Motor neuron (in vitro differentiated cells): ENCODE data around the gene GRIK3. TPM values are rescaled to one million over a fixed set of nuclear protein-coding genes. Genes with fewer than 3 reads are reported as not detected.
A peak's percentile ranks its signal among the peaks of the same experiment; 100 is the strongest.

Experiments
- ATAC-seq, 8 experiments: fragments of 200-7000 bp; cut with Tn5 transposase; replicated peaks in 6 of 8; 2 replicates each; pipeline ENCODE4 v1.8.0; 2021; ENCODE audit warnings: mild to moderate bottlenecking in 8 of 8, moderate library complexity in 8 of 8
- H3K27ac ChIP-seq, 2 donors: fragments of 250-450 bp; sonication (Bioruptor Pico); 2 replicates each; pipeline ENCODE4 v1.9.0; 2021; ENCODE audit warnings: antibody characterized with exemption in 2 of 2, mild to moderate bottlenecking in 2 of 2, moderate library complexity in 1 of 2
- H3K4me1 ChIP-seq, 2 donors: fragments of 250-450 bp; sonication (Bioruptor Pico); replicated peaks in 1 of 2; 2 replicates each; pipeline ENCODE4 v1.6.1; 2021; ENCODE audit warnings: antibody characterized with exemption in 2 of 2, mild to moderate bottlenecking in 2 of 2, moderate library complexity in 1 of 2
- H3K4me3 ChIP-seq, 5 donors: fragments of 250-450 bp; sonication (Bioruptor Pico); 2 replicates each; pipeline ENCODE4 v1.9.0; 2021; ENCODE audit warnings: antibody characterized with exemption in 5 of 5, mild to moderate bottlenecking in 5 of 5, moderate library complexity in 4 of 5
- WGBS, 10 experiments: fragments of 450-650 bp; shearing (Covaris generic); methylation state at CpG; one replicate each; pipeline ENCODE4 v1.0.0; 2022; 5-methylcytosine and 5-hydroxymethylcytosine counted together
- in situ Hi-C, 9 experiments: fragments of 400-800 bp; cut with MboI; loops; one replicate each; pipeline ENCODE4 v1.15.0; 2021; ENCODE audit warnings: low sequenced_read_pairs in 9 of 9, low pct_unique_long_range_greater_than_20kb in 2 of 9; ENCODE audit not compliant: unreplicated experiment in 9 of 9
- total RNA-seq, 8 experiments: library from RNA; unstranded; fragments of 300-600 nt; gene quantifications; 2 replicates each; pipeline versions ENCODE4 v1.2.3 to v1.2.4, GENCODE V29; 2022

Gene GRIK3
- total RNA-seq, 8 experiments from 2014 or later: 0.73 to 21.1 (median 11.9) TPM

- H3K4me1 ChIP-seq: peaks cover 13 to 16% of the 10 kb centered on the region in 2 donors
- in situ Hi-C loops: no loop called here
- 0 to 96% (median 80%) methylated on average over 1 to 7 of the region's 8 CpGs; no CpG with 5 or more reads in 2 of the 10 experiments for WGBS, 10 experiments
Measured at GRCh38 chr1:36884029-36884701, 150.2 kb downstream of the GRIK3 start.

DNA sequence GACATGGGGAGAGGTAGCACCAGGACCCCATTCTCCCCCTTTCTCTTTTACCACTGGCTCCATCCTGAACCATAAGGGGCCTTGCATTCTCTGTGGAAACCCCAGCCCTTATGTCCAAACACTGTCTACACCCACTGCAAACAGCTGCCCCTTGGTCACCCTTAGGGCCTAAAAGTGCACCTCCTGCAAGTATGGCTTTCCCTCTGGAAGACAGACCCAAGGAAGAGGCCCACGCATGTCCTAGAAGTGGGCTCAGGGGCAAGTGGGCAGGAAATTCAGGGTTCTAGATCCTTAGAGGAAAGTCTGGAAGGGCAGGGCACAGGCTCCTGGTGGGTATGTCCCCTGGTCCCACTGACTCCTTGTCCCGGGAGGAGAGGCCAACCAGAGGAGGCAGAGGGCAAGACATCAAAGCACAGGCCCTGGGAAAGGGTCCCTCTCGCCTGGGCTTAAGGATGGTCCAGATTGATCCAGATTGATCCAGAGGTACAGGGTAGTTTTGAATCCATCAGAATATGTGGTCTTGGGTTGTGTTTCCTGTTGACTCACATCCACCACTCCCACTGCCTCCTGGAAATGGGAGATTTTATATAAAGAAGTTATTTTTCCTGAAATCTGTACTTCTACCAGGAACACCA lies 150.9 kb downstream of the GRIK3 start:
- in situ Hi-C loops: no loop called here
- no peak overlapping the region for H3K4me3 ChIP-seq

More at GRCh38 chr1:36884029-36884701, 150.2 kb downstream of the GRIK3 start:
- H3K4me3 ChIP-seq: no peak overlapping the region
- no peak overlapping the region for H3K27ac ChIP-seq
- ATAC-seq: no peak

GRCh38 chr1:36882536-36883285 lies 151.6 kb downstream of the GRIK3 start:
- Histone ChIP-seq H3K4me3 (no peak overlapping the region), H3K4me1 (peaks cover 21 to 27% of the 10 kb centered on the region in 2 donors), H3K27ac (no peak overlapping the region)
- no peak for ATAC-seq
- in situ Hi-C loops: no loop called here
- WGBS, 10 experiments: 0 to 98% (median 83%) methylated on average over 2 to 11 of the region's 11 CpGs; no CpG with 5 or more reads in 2 of the 10 experiments

More for the DNA sequence above, 150.9 kb downstream of the GRIK3 start:
- ATAC-seq: no peak
- Histone ChIP-seq H3K4me1 (peaks cover 16 to 19% of the 10 kb centered on the region in 2 donors), H3K27ac (no peak overlapping the region)
- WGBS, 10 experiments: 20 to 100% (median 84%) methylated on average over 1 to 3 of the region's 3 CpGs; no CpG with 5 or more reads in 3 of the 10 experiments

DNA sequence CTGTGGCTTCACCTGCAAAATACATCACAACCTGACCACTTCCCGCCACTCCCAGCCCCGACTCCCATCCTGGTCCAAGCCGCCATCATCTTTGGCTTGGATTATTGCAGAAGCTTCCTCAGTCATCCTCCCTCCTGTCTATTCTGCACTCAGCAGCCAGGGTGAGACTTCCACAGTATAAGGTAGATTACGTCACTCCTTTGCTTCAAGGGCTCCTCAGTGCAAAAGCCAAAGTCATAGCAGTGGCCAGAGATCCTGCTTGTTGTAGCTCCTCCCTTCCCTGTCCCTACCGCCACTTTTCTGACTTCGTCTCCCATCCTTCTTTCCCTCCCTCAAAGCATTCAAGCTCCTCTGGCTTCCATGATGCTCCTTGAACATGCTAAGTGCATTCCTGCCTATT lies 152.8 kb downstream of the GRIK3 start:
- ATAC-seq: no peak
- in situ Hi-C loops: no loop called here
- WGBS, 10 experiments: 20 to 100% (median 87%) methylated on average over 1 to 6 of the region's 6 CpGs; no CpG with 5 or more reads in 2 of the 10 experiments
- Histone ChIP-seq H3K4me3 (no peak overlapping the region), H3K27ac (no peak overlapping the region), H3K4me1 (peaks cover 26 to 29% of the 10 kb centered on the region in 2 donors)

DNA sequence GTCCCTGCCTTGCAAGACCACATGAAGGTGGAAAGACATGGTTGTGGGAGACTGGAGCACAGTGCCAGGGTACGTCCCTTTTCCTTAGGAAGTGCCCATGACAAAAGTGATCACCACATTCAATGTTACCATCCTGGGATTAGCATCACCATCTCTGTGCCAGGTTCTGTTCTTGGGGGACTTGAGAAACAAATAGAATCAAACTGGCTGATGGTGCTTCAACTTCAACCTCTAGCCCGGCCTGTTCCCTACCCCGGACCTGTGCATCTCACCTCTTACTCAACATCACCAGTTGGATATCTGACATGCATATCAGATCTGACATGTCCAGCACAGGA lies 153.3 kb downstream of the GRIK3 start:
- ATAC-seq: no peak
- Histone ChIP-seq H3K4me1 (peaks cover 21 to 25% of the 10 kb centered on the region in 2 donors), H3K4me3 (no peak overlapping the region), H3K27ac (no peak overlapping the region)
- 0 to 100% (median 83%) methylated on average over 1 to 3 of the region's 3 CpGs; no CpG with 5 or more reads in 3 of the 10 experiments for whole genome bisulfite sequencing, 10 experiments
- in situ Hi-C loops: no loop called here

DNA sequence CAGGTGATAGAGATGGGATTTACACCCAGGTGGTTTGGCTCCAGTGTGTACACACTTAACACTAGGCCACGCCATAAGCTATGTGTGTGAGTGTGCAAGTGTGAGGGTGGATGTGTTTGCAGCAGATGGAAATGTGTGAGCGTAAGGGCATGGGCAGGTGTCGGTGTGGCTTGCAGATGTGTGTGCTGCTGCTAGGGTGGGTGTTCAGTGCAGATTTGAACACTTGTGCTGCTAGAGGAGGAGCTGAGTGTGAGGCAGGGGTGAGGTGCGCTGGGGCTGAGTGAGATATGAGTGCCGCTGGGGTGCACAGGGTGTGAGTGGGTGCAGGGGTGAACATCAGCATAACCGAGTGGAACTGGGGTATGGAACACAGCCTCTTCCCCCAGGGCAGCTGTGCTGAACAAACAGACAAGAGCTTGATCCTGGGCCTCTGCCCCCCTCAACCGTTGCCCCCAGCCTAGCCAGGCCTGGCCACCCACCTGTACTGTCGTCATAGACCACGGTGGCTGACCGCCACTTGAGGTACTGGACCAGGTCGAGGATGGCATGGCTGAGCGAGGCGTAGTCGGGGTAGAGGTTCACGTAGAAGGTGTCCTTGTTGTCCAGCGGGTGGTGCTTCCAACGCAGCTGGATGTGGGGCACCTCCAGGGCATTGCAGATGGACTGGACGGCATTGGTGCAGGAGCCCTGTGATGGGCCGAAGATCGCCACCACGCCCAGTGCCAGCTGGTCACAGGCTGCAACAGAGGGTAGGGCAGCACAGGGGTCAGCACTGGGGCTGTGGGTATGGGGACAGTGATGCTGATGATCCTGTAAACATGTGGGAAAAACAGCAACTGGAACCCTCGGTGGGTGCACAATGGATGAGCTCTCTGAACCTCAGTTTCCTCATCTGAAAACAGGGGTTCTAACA lies 153.9 kb downstream of the GRIK3 start:
- in situ Hi-C loops: no loop called here
- Histone ChIP-seq H3K27ac (no peak overlapping the region), H3K4me1 (peaks cover 15 to 19% of the 10 kb centered on the region in 2 donors), H3K4me3 (no peak overlapping the region)
- no peak for ATAC-seq
- 85 to 95% (median 93%) methylated on average over 2 to 17 of the region's 22 CpGs; no CpG with 5 or more reads in 6 of the 10 experiments for WGBS, 10 experiments

GRCh38 chr1:36879613-36880012 lies 154.7 kb downstream of the GRIK3 start:
- WGBS, 10 experiments: 78 to 95% (median 88%) methylated on average over 3 to 5 of the region's 6 CpGs; no CpG with 5 or more reads in 6 of the 10 experiments
- in situ Hi-C loops: no loop called here
- Histone ChIP-seq H3K4me3 (no peak overlapping the region), H3K27ac (no peak overlapping the region), H3K4me1 (peaks cover 21 to 25% of the 10 kb centered on the region in 2 donors)
- no peak for ATAC-seq

DNA sequence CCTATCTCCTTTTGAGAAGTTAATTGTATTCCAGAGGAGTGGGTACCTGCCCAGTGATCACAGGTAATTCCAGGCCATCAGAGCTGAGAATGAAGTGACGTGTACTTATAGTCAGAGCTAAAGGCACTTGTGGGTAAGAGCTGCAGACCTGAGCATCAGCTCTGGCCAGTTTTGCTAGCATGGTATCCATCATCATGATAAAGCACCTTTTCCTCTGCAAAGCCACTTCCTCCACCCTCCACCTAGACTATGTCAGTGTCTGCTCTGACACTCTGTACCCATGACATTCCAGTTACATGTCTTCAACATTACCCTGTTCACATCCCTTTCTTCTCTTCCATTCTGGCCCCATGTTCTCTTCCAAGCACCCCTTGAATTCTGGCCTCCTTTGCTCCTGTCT lies 157.3 kb downstream of the GRIK3 start:
- WGBS, 10 experiments: 0 to 100% (median 60%) methylated on average over 1 of the region's 1 CpG; no CpG with 5 or more reads in 1 of the 10 experiments
- Histone ChIP-seq H3K27ac (no peak overlapping the region), H3K4me1 (peaks cover 27 to 35% of the 10 kb centered on the region in 2 donors), H3K4me3 (no peak overlapping the region)
- no peak for ATAC-seq
- in situ Hi-C loops: no loop called here

DNA sequence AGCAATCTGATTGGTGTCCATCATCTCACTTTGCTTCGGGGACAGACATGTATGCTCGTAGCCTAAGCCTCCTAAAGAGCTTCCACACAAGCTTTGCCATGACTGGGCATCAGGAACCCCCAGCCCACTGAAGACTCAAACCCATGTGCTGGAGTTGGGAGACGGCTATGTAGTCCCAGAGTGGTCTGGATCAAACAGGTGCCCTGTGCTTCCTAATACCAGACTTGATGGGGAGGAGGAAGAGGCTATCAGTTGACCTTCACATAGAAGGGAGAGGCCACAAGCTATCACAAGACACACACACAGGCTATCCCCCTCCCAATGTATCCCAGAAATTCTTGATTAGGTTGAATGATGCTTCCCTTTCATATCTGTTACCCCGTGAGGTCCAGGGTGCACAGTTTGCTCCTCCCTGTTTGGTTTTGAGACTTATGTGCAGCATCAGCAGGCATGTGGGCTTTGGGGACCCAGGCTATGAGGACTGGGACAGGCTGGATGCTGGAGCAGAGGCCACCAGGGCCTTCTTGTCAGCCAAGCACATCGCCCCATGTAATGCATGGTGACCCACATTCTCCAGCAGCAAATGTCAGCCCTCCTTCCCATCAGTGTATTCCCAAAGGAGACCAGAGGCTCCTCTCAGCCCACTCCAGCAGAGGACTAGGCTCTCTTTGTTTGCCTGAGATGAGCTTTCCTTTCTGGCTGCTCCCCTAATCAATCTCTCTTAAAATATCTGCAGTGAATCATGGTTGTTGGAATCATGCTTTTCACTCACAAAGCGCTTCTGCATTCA lies 159.8 kb downstream of the GRIK3 start:
- WGBS, 10 experiments: 0 to 83% (median 80%) methylated on average over 1 to 6 of the region's 6 CpGs; no CpG with 5 or more reads in 2 of the 10 experiments
- peaks cover 45 to 48% of the 10 kb centered on the region in 2 donors for H3K4me1 ChIP-seq
- in situ Hi-C loops: no loop called here
- ATAC-seq: peak in 5 of 8 experiments; percentile 39 to 68 (median 61)
- H3K27ac ChIP-seq: peak overlapping the region; percentile 2 to 54
- H3K4me3 ChIP-seq: no peak overlapping the region

GRCh38 chr1:36872858-36873257 lies 161.5 kb downstream of the GRIK3 start:
- no peak for ATAC-seq
- in situ Hi-C loops: no loop called here
- no peak overlapping the region for H3K27ac ChIP-seq
- peaks cover 37 to 49% of the 10 kb centered on the region in 2 donors for H3K4me1 ChIP-seq
- WGBS, 10 experiments: 0 to 100% (median 82%) methylated on average over 1 to 3 of the region's 3 CpGs; no CpG with 5 or more reads in 4 of the 10 experiments
- no peak overlapping the region for H3K4me3 ChIP-seq

GRCh38 chr1:36872126-36872754 lies 162.1 kb downstream of the GRIK3 start:
- peaks cover 33 to 44% of the 10 kb centered on the region in 2 donors for H3K4me1 ChIP-seq
- ATAC-seq: no peak
- H3K27ac ChIP-seq: peak overlapping the region in 1 of 2 donors; percentile 55
- 0 to 97% (median 92%) methylated on average over 1 to 18 of the region's 22 CpGs; no CpG with 5 or more reads in 4 of the 10 experiments for WGBS, 10 experiments
- in situ Hi-C loops: no loop called here
- H3K4me3 ChIP-seq: no peak overlapping the region
